HG03159 (cell line): ENCODE results near the gene MATK.

ENCODE experiments used
- ATAC-seq: cut with Tn5 transposase; IDR thresholded peaks from one replicate; pipeline ENCODE4 v1.9.1; 2021; ENCODE audit warnings: mild to moderate bottlenecking, moderate library complexity; ENCODE audit not compliant: unreplicated experiment

The MATK gene

DNA sequence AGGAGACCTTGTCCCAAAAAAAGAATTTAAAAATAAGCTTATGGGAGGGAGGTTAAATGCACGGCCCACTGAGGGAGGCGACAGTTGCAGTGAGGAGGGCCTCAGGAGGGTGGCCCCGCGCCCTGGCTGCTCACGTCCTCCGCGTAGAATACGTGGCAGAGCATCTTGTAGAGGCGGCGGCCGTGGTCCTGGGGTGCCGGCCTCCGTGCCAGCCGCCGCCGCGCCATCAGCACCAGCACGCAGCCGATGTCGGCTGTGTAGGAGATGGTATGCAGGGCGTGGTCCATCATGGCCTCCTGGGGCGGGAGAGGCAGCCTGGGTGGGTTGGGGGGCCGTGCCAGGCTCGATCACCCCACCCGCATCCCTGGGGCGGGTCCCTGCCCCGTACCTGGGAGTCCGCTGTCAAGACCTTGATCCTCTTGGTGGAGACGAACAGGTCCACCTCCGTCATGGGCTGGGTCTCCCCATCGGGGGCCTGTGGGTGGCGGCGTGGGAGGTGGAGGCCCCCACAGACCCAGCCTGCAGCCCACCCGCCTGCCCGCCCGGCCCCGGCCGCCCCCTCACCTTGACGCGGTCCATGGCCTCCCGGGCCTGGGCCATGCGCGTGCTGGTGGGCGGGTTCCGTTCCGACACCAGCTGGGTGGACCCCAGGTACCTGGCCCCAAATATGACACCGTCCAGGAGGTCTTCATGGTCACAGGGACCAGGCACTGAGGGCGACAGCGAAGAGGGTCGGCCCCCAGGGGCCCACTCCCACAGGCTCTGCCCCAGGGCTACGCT is 32.4 kb downstream of the MATK start:
- ATAC-seq, result no peak

DNA sequence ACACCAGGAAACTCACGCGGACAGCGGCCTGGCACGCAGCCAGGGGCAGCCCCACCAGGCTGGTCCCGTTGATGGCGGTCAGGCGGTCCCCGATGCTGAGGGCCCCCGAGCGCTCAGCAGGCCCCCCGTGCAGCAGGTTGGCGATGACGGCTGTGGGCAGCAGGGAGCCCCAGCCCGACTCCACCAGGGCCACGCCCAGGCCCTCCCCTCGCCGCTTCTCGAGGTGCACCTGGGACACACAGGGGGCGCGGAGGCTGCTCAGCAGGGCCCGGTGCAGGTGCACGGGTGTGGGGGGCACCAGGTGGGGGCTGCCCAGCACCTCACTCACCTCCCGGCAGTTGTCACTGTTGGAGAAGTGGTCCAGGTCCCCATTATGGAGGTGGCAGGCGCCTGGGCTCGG is 33.7 kb downstream of the MATK start:
- ATAC-seq, result no peak

DNA sequence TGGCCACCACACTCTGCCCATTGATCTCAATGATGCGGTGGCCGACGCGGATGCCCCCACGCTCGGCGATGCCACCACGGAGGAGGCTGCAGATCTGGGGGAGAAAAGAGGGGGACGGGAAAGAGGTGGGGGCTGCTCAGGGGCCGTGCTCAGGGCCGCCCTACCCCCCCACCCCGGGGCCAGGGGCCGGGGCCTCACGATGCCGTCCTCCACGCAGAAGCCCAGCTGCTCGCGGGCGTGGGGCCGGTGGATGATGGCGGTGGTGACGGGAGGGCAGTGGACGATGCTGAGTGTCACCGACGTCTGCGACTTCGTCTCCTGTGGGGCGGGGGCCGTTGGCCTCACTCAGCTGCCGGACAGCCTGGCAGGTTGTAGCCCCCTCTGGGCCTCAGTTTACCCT is 34.9 kb downstream of the MATK start:
- ATAC-seq, result no peak

DNA sequence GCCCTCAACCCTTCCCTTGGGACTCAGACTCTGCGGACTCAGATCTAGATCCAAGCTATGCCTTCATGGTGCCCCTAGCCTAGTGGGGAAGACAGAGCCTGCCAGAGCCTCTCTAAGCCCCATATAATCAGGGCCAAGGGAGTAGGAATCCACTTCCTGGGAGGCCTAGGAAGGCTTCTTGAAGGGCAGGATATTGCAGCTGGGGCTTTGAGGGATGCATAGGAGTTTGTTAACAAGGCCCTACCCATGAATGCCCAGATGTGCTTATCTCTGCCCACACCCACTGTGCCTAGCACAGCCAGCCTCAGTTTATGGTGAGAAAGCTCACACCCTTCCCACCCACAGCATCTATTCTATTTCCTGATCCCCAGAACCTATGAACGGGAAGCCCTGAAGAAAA is 36.0 kb downstream of the MATK start:
- no peak for ATAC-seq

DNA sequence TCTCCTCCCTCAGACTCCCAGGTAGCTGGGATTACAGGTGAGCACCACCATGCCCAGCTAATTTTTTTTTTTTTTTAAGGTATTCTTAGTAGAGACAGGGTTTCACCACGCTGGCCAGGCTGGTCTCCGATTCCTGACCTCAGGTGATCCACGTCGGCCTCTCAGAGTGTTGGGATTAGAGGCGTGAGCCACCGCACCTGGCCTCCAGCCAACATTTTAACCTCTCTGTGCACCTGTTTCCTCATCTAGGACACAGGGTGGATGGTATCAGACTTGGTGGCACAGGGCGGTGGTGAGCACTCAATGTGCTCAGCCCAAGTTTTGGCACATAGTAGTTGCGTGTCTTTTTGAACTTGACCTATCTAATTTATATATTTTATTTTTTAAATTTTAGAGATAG is 37.2 kb downstream of the MATK start:
- ATAC-seq, result no peak

DNA sequence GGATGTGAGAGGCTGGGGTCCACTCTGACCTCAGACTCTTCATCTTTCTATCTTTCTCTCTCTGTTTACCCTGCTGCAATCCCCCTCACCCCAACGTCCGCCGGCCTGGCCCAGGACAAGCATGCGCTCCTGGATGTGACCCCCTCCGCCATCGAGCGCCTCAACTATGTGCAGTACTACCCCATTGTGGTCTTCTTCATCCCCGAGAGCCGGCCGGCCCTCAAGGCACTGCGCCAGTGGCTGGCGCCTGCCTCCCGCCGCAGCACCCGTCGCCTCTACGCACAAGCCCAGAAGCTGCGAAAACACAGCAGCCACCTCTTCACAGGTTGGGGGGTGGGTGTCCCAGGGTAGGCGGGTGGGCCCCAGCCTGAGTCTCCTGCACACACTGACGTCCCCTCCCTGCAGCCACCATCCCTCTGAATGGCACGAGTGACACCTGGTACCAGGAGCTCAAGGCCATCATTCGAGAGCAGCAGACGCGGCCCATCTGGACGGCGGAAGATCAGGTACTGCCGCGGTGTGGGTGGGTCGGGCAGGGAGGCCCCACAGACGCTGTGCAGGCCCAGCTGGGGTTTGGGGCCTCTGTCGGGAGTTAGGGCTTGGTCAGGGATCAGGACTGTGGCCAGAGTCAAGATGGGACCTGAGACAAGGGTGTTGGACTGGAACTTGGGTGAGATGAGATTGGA is 39.7 kb downstream of the MATK start:
- no peak for ATAC-seq

DNA sequence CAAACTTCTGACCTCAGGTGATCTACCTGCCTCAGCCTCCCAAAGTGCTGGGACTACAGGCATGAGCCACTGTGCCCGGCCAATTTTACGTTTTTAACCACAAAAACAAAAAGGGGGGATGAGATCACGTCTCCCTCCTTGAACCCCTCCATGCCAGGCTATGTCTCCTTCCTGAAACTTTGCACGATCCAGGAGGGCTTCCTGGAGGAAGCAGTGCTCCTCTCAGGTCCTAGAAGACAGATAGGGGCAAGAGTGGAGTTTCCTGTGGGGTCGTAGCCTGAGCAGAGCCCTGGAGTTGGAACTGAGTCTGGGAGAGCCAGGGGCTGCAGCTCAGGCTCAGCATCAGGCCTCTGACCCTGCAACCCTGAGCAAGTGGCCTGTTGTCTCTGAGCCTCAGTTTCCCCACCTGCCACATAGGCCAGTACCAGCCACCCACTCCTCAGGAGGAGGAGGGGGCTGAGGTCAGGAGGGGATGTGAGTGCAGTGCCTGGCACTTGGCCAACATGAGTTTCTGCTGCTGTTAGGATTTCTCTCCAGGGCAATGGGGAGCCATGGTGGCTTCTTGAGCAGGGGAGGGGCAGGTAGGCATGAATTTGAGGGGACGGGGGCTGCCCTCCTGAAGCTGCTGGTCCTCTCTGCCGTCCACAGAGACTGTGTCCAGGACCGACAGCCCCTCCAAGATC is 40.7 kb downstream of the MATK start:
- no peak for ATAC-seq

DNA sequence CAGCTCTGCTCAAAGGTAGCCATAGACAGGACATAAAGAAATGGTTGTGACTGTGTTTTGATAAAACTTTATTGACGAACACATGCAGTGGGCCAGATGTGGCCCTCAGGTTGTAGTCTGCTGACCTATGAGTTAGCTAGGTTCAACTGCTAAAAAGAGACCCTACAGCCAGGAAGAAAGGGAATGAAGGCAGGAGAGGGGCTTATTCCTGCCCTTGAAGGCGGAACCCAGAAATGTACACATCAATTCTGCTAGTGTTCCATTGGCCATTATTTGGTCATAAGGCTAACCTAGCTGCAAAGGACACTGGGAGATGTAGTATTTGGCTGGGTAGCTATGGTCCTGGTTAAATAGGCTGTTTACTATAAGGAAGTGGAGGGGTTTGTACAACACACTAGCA is 42.7 kb downstream of the MATK start:
- ATAC-seq, result no peak

DNA sequence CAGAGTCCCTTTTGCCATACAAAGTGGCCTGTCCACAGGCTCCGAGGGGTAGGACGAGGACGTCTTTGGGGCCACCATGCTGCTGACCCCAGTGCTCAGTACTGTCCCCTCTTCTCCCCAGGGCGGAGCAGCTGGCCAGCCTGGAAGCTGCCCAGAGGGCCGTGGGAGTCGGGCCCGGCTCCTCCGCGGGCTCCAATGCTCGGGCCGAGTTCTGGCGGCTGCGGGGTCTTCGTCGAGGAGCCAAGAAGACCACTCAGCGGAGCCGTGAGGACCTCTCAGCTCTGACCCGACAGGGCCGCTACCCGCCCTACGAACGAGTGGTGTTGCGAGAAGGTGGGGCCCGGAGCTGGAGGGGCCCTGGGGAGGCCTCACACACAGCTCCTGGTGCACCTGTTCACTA is 45.8 kb downstream of the MATK start:
- no peak for ATAC-seq

DNA sequence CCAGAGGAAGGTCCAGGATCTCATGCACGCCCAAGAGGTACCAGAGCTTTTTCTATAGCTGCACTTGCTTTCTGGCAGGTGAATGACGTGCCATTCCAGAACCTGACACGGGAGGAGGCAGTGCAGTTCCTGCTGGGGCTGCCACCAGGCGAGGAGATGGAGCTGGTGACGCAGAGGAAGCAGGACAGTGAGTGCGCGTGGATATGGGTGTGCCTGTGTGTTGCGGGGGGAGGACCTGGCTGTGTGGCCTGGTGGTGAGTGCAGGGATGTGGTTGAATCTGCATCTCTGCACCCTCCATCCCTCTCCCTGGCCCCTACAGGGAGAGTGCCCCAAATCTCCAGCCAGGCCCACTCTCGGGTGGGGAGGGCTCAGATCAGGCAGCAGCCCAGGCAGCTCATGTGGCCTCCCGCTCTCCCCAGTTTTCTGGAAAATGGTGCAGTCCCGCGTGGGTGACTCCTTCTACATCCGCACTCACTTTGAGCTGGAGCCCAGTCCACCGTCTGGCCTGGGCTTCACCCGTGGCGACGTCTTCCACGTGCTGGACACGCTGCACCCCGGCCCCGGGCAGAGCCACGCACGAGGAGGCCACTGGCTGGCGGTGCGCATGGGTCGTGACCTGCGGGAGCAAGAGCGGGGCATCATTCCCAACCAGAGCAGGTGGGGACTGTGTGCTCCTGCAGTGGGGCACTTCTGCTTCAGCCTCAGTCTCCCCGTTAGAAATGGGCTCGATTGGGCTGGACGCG is 47.5 kb downstream of the MATK start:
- no peak for ATAC-seq

DNA sequence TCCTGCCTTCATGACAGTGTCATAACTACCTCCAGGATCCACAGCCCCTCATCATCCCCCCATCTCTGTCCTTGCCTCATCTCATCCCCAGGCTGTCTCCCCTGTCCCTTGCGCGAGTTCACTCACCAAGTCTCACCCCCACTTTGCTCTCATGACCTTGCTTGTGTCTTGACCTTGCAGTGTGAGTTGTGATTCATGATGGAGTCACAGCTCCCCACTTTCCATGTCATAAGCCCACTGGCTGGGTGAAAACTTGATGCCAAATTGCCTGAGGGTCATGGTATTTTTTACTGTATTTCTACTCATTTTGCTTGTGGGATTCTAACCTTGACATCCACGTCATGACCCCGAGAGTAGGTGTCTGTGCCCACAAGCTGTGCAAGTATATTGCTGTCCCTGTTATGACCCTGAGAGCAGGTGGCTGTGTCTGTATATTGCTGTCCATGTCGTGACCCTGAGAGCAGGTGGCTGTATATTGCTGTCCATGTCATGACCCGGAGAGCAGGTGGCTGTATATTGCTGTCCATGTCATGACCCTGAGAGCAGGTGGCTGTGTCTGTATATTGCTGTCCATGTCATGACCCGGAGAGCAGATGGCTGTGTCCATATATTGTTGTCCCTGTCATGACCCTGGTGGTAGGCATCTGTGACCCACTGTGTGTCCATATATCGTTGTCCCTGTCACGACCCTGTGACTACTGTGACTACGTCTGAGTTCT is 48.5 kb downstream of the MATK start:
- no peak for ATAC-seq

DNA sequence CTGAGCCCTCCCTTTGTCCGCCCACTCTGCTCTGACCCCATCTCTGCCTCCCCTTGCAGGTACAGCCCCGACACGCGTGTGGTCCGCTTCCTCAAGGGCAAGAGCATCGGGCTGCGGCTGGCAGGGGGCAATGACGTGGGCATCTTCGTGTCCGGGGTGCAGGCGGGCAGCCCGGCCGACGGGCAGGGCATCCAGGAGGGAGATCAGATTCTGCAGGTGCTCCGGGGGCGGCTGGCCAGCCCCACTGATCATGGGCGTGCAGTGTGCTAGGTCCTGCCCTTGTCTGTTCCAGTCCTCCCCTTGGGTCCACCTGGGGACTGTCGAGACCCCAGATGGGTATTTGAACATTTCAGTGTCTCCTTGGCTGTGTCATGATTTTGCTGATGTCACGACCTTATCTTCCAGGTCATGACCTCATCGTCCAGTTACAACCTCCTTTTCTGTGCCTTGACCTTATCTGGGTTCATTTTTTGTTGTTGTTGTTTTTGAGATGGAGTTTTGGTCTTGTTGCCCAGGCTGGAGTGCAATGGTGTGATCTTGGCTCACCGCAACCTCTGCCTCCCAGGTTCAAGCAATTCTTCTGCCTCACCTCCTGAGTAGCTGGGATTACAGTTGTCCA is 50.0 kb downstream of the MATK start:
- ATAC-seq, result no peak

DNA sequence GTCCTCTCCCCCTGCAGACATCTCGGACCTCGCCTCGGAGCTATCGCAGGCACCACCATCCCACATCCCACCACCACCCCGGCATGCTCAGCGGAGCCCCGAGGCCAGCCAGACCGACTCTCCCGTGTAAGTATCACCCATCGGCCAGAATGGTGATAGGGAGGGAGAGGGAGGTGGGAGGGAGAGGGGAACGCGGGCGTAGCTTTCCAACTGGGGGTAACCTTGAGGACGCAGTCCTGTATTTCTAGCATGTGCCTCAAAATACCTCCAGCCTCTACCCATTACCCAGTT is 51.9 kb downstream of the MATK start:
- ATAC-seq, result no peak

DNA sequence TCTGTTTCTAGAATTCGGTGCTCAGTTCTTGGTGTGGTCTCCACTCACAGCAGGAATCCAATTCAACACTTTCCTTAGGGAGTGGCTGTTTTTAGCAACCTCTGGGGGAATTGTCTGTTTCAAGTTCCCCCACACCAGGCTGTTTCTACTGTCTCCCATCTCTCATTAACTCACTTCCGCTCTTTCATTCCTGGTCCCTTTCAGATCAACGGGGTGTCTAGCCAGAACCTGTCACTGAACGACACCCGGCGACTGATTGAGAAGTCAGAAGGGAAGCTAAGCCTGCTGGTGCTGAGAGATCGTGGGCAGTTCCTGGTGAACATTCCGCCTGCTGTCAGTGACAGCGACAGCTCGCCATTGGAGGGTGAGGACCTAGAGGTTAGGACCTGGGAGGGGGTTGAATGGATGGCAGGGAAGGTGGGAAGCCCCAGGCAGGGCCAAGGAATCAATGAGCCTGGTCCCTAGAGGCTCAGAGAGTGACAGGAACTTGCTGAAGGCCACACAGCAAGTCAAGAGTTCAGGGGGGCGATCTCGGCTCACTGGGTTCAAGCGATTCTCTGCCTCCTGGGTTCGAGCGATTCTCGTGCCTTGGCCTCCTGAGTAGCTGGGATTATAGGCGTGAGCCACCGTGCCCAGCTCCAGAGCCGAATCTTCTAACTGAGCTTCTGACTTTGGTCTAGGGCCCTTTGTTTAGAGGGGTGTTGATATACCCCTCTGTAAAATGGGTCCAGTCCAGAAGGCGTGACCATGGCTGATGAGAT is 52.5 kb downstream of the MATK start:
- ATAC-seq, result no peak

DNA sequence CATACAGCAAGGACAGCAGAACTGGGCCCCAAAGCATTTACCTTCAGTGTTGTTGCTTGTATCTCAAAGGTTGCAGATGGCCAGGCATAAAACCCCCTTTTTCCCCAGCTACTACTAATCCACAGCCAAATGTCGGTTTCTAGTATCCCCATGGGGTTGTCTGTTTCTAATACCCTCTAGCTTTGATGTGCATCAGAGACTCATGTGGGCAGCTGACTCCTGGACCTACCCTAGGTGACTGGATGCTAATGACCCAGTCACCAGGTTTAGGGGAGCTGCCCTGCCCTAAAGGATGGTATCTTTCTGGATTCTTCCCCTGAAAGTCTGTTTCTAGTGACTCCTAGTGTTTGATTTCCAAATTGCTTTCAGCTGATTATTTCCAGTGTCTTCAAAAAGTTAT is 54.1 kb downstream of the MATK start:
- ATAC-seq, result no peak

DNA sequence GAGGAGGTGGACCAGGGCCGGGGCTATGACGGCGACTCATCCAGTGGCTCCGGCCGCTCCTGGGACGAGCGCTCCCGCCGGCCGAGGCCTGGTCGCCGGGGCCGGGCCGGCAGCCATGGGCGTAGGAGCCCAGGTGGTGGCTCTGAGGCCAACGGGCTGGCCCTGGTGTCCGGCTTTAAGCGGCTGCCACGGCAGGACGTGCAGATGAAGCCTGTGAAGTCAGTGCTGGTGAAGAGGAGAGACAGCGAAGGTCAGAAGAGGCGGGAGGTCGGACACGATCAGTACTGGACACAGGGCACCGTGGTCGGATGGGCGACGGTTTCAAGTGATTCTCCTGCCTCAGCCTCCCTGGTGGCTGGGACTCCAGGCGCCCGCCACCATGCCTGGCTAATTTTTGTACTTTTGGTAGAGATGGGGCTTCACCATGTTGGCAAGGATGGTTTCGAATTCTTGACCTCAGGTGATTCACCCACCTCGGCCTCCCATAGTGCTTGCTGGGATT is 55.7 kb downstream of the MATK start:
- no peak for ATAC-seq
